GM12892 (cell line): ENCODE measurements around the gene SIRPB1.
"Not testable (repeated sequence)": the region's sequence is repeated elsewhere in the genome, so short reads cannot be mapped to it uniquely, and the experiment has no call there.

Experiments used
- POLR2A ChIP-seq: IDR thresholded peaks from 2 replicates; pipeline ENCODE4 v1.6.1; 2011; ENCODE audit warnings: low read depth, low read length, control low read depth
- POLR2AphosphoS5 ChIP-seq: IDR thresholded peaks from 2 replicates; pipeline ENCODE4 v1.6.1; 2011; ENCODE audit warnings: low read depth, low read length, control low read depth
- TAF1 ChIP-seq: IDR thresholded peaks from 2 replicates; pipeline ENCODE4 v1.6.1; 2011; ENCODE audit warnings: low read depth, mild to moderate bottlenecking, control low read depth, low read length, borderline replicate concordance

GRCh38 chr20:1576003-1576402 is 43.8 kb downstream of the SIRPB1 start:
- TF ChIP-seq POLR2A, POLR2AphosphoS5, TAF1: not testable (repeated sequence)
